IPS-18a (cell line): ENCODE measurements around the gene AP1G1.
"Not testable (repeated sequence)": the region's sequence is repeated elsewhere in the genome, so short reads cannot be mapped to it uniquely, and the experiment has no call there.

Experiments
- H3K27ac ChIP-seq: one replicate; pipeline ENCODE4 v1.5.1; 2013; ENCODE audit warnings: low read length
- H3K27me3 ChIP-seq: one replicate; pipeline ENCODE4 v1.6.1; 2013; ENCODE audit warnings: mild to moderate bottlenecking, low read length; ENCODE audit not compliant: control insufficient read depth, insufficient read depth
- H3K36me3 ChIP-seq: one replicate; pipeline ENCODE4 v1.6.1; 2013; ENCODE audit warnings: low read depth, low read length; ENCODE audit not compliant: control insufficient read depth
- H3K4me1 ChIP-seq: one replicate; pipeline ENCODE4 v1.6.1; 2013; ENCODE audit warnings: low read depth, low read length; ENCODE audit not compliant: control insufficient read depth
- H3K4me3 ChIP-seq: one replicate; pipeline ENCODE4 v1.5.1; 2013; ENCODE audit warnings: low read length
- H3K9ac ChIP-seq: one replicate; pipeline ENCODE4 v1.6.1; 2013; ENCODE audit warnings: mild to moderate bottlenecking, low read length, moderate library complexity
- H3K9me3 ChIP-seq: one replicate; pipeline ENCODE4 v1.6.1; 2013; ENCODE audit warnings: low read depth, low read length; ENCODE audit not compliant: control insufficient read depth

The AP1G1 gene

GRCh38 chr16:71843572-71843971 is 34.9 kb upstream of the AP1G1 start:
- no peak overlapping the region for H3K9ac ChIP-seq

GRCh38 chr16:71840052-71840451 is 31.4 kb upstream of the AP1G1 start:
- no peaks in the 10 kb centered on the region for H3K36me3 ChIP-seq
- H3K4me1 ChIP-seq, result no peaks in the 10 kb centered on the region
- no peak overlapping the region for H3K4me3 ChIP-seq
- H3K27me3 ChIP-seq, result no peaks in the 10 kb centered on the region
- H3K9me3 ChIP-seq, result no peaks in the 10 kb centered on the region
- no peak overlapping the region for H3K27ac ChIP-seq
- no peak overlapping the region for H3K9ac ChIP-seq

More at GRCh38 chr16:71843572-71843971, 34.9 kb upstream of the AP1G1 start:
- no peak overlapping the region for H3K4me3 ChIP-seq
- no peak overlapping the region for H3K27ac ChIP-seq
- no peaks in the 10 kb centered on the region for H3K27me3 ChIP-seq
- H3K36me3 ChIP-seq, result peaks cover 6% of the 10 kb centered on the region
- H3K4me1 ChIP-seq, result peaks cover 4% of the 10 kb centered on the region
- H3K9me3 ChIP-seq, result no peaks in the 10 kb centered on the region

GRCh38 chr16:71837150-71837549 is 28.5 kb upstream of the AP1G1 start:
- H3K27me3 ChIP-seq, result no peaks in the 10 kb centered on the region
- H3K4me1 ChIP-seq, result no peaks in the 10 kb centered on the region
- H3K4me3 ChIP-seq, result no peak overlapping the region
- no peak overlapping the region for H3K27ac ChIP-seq
- H3K9me3 ChIP-seq, result no peaks in the 10 kb centered on the region
- H3K36me3 ChIP-seq, result no peaks in the 10 kb centered on the region
- H3K9ac ChIP-seq, result no peak overlapping the region

GRCh38 chr16:71834291-71834690 is 25.7 kb upstream of the AP1G1 start:
- Histone ChIP-seq H3K4me3 (no peak overlapping the region), H3K9ac (no peak overlapping the region), H3K27ac (no peak overlapping the region), H3K27me3 (no peaks in the 10 kb centered on the region), H3K4me1 (no peaks in the 10 kb centered on the region), H3K36me3 (no peaks in the 10 kb centered on the region), H3K9me3 (no peaks in the 10 kb centered on the region)

GRCh38 chr16:71832112-71832511 is 23.5 kb upstream of the AP1G1 start:
- not testable (repeated sequence) for H3K27ac ChIP-seq, H3K27me3 ChIP-seq, H3K4me3 ChIP-seq, H3K36me3 ChIP-seq, H3K9me3 ChIP-seq, H3K9ac ChIP-seq, H3K4me1 ChIP-seq

- H3K9me3 ChIP-seq, H3K27me3 ChIP-seq, H3K4me3 ChIP-seq, H3K4me1 ChIP-seq, H3K36me3 ChIP-seq, H3K27ac ChIP-seq, H3K9ac ChIP-seq: not testable (repeated sequence)
Observed at GRCh38 chr16:71831698-71832097, 23.1 kb upstream of the AP1G1 start.

GRCh38 chr16:71830359-71830758 is 21.7 kb upstream of the AP1G1 start:
- no peaks in the 10 kb centered on the region for H3K27me3 ChIP-seq
- no peaks in the 10 kb centered on the region for H3K9me3 ChIP-seq
- H3K27ac ChIP-seq, result no peak overlapping the region
- H3K4me1 ChIP-seq, result no peaks in the 10 kb centered on the region
- no peak overlapping the region for H3K9ac ChIP-seq
- H3K36me3 ChIP-seq, result no peaks in the 10 kb centered on the region
- no peak overlapping the region for H3K4me3 ChIP-seq

- Histone ChIP-seq H3K27me3 (no peaks in the 10 kb centered on the region), H3K9ac (no peak overlapping the region), H3K36me3 (no peaks in the 10 kb centered on the region), H3K4me1 (no peaks in the 10 kb centered on the region), H3K4me3 (no peak overlapping the region), H3K9me3 (no peaks in the 10 kb centered on the region), H3K27ac (no peak overlapping the region)
Observed at GRCh38 chr16:71826533-71827017, 17.9 kb upstream of the AP1G1 start.

- H3K9me3 ChIP-seq, H3K27me3 ChIP-seq, H3K4me3 ChIP-seq, H3K27ac ChIP-seq, H3K4me1 ChIP-seq, H3K36me3 ChIP-seq, H3K9ac ChIP-seq: not testable (repeated sequence)
Observed at GRCh38 chr16:71817155-71817500, 8.5 kb upstream of the AP1G1 start.

GRCh38 chr16:71811261-71811803 is 2.7 kb upstream of the AP1G1 start:
- Histone ChIP-seq H3K27ac (no peak overlapping the region), H3K4me3 (no peak overlapping the region), H3K9ac (no peak overlapping the region), H3K27me3 (no peaks in the 10 kb centered on the region), H3K36me3 (no peaks in the 10 kb centered on the region), H3K4me1 (peaks cover 4% of the 10 kb centered on the region), H3K9me3 (no peaks in the 10 kb centered on the region)

- not testable (repeated sequence) for H3K27me3 ChIP-seq, H3K36me3 ChIP-seq, H3K4me3 ChIP-seq, H3K9ac ChIP-seq, H3K9me3 ChIP-seq, H3K27ac ChIP-seq, H3K4me1 ChIP-seq
Observed at GRCh38 chr16:71810155-71810530, 1.5 kb upstream of the AP1G1 start.

- Histone ChIP-seq H3K36me3 (no peaks in the 10 kb centered on the region), H3K9me3 (no peaks in the 10 kb centered on the region), H3K4me1 (peaks cover 4% of the 10 kb centered on the region), H3K27ac (peak overlapping the region; percentile 99), H3K9ac (peak overlapping the region; percentile 96), H3K4me3 (peak overlapping the region; percentile 91), H3K27me3 (no peaks in the 10 kb centered on the region)
Observed at GRCh38 chr16:71807905-71808592, 585 bp downstream of the AP1G1 start.
